Suprapubic skin (tissue), 4 donors: ENCODE results near the gene TMEM116.

Experiments
- CTCF ChIP-seq, 2 donors: fragments of 200-600 bp in 1 of 2; fragments of 450-650 bp in 1 of 2; sonication (generic) in 1 of 2; IDR thresholded peaks; one replicate each; pipeline ENCODE4 v1.5.1; 2016 to 2019; ENCODE audit warnings: antibody characterized with exemption in 2 of 2, mild to moderate bottlenecking in 1 of 2, moderate library complexity in 1 of 2
- EP300 ChIP-seq: sonication (generic); formaldehyde crosslinking; IDR thresholded peaks from one replicate; pipeline ENCODE4 v1.6.1; 2017; ENCODE audit warnings: antibody characterized with exemption
- POLR2AphosphoS5 ChIP-seq, 3 donors: sonication (generic); formaldehyde crosslinking; IDR thresholded peaks; one replicate each; pipeline ENCODE4 v1.6.1; 2017; ENCODE audit warnings: antibody characterized with exemption in 3 of 3

- TF ChIP-seq CTCF (IDR thresholded peaks at IDR 0.05) (no peak), POLR2AphosphoS5 (IDR thresholded peaks at IDR 0.05) (no peak), EP300 (no peak)
These were observed 108.5 kb downstream of the TMEM116 start for GRCh38 chr12:111904446-111904975.
